Measurements from ENCODE around the gene PYGO2.

GRCh38 chr1:154972517-154973343, 11.1 kb upstream of the PYGO2 start:
- TF ChIP-seq EZH2 (IDR thresholded peaks at IDR 0.05; ENCODE audit: borderline replicate concordance, low read length) = no peak
- TF ChIP-seq CTCF (conservative IDR thresholded peaks at IDR 0.05 in 1 of 2, IDR thresholded peaks at IDR 0.05 in 1 of 2; ENCODE audit: extremely low read depth in 1 of 2, insufficient read depth in 1 of 2, low read depth in 1 of 2, low read length in 2 of 2) = no peak
